CD4-positive, alpha-beta memory T cell (primary cell): Measurements from ENCODE around the gene MCRS1. TPM values are rescaled to one million over a fixed set of nuclear protein-coding genes. Genes with fewer than 3 reads are reported as not detected.
A peak's percentile ranks its signal among the peaks of the same experiment; 100 is the strongest.

Experiments used
- CTCF ChIA-PET: fragments of 350-600 bp; sonication (Branson Sonifier 250); formaldehyde crosslinking; loops from one replicate; lab custom pipeline; 2021; ENCODE audit warnings: inconsistent platforms; ENCODE audit not compliant: partially characterized antibody; lab: Charles Lee
- POLR2A ChIA-PET: fragments of 350-600 bp; sonication (Branson Sonifier 250); formaldehyde crosslinking; loops from one replicate; lab custom pipeline; 2021; ENCODE audit not compliant: partially characterized antibody; lab: Charles Lee
- DNase-seq, 5 donors: peaks; one replicate each; pipeline versions ENCODE4 v3.0.0 to v3.0.0-alpha.2; 2020 to 2022; ENCODE audit warnings: mixed read lengths in 1 of 5
- H3K27ac ChIP-seq: one replicate; pipeline ENCODE4 v1.7.0; 2013; ENCODE audit warnings: low read depth, low read length
- H3K27me3 ChIP-seq: 2 replicates; pipeline ENCODE4 v1.7.0; 2013; ENCODE audit warnings: mild to moderate bottlenecking, low read length, moderate library complexity; ENCODE audit not compliant: insufficient read depth
- H3K36me3 ChIP-seq: 2 replicates; pipeline ENCODE4 v1.7.0; 2013; ENCODE audit warnings: mild to moderate bottlenecking, low read length, moderate library complexity; ENCODE audit not compliant: insufficient read depth
- H3K4me1 ChIP-seq: 2 replicates; pipeline ENCODE4 v1.7.0; 2013; ENCODE audit warnings: mild to moderate bottlenecking, low read length, moderate library complexity; ENCODE audit not compliant: insufficient read depth
- H3K4me3 ChIP-seq, 2 donors: one replicate each; pipeline ENCODE4 v1.7.0; 2013; ENCODE audit warnings: low read length in 2 of 2, mild to moderate bottlenecking in 1 of 2
- H3K9me3 ChIP-seq, 2 donors: one replicate each; pipeline ENCODE4 v1.7.0; 2013; ENCODE audit warnings: low read length in 2 of 2, control low read depth in 1 of 2; ENCODE audit not compliant: control insufficient read depth in 1 of 2
- H3K27ac Mint-ChIP-seq, 7 donors: one replicate each; pipeline ENCODE4 v1.8.0; 2020 to 2021; ENCODE audit warnings: mixed read lengths in 7 of 7, mild to moderate bottlenecking in 6 of 7, inconsistent platforms in 3 of 7, moderate library complexity in 3 of 7
- H3K27me3 Mint-ChIP-seq, 2 donors: one replicate each; pipeline ENCODE4 v1.8.0; 2020 to 2021; ENCODE audit warnings: mixed read lengths in 2 of 2
- H3K36me3 Mint-ChIP-seq, 2 donors: one replicate each; pipeline ENCODE4 v1.8.0; 2020 to 2021; ENCODE audit warnings: mixed read lengths in 2 of 2, inconsistent platforms in 1 of 2, mild to moderate bottlenecking in 1 of 2
- H3K4me1 Mint-ChIP-seq, 4 donors: one replicate each; pipeline ENCODE4 v1.8.0; 2020 to 2021; ENCODE audit warnings: mixed read lengths in 4 of 4, mild to moderate bottlenecking in 1 of 4
- H3K4me3 Mint-ChIP-seq, 8 donors: one replicate each; pipeline ENCODE4 v1.8.0; 2020 to 2021; ENCODE audit warnings: mixed read lengths in 8 of 8, mild to moderate bottlenecking in 7 of 8, moderate library complexity in 6 of 8, inconsistent platforms in 3 of 8
- H3K9me3 Mint-ChIP-seq, 8 donors: one replicate each; pipeline ENCODE4 v1.8.0; 2020 to 2021; ENCODE audit warnings: mixed read lengths in 8 of 8, mild to moderate bottlenecking in 5 of 8, inconsistent platforms in 3 of 8, moderate library complexity in 1 of 8
- intact Hi-C: fragments of 100-400 bp; cut with micrococcal nuclease; formaldehyde crosslinking; loops from one replicate; pipeline ENCODE4 v1.15.1; 2023
- polyA plus RNA-seq, 2 donors: library from polyadenylated mRNA; unstranded; fragments of 300-500 nt; fragmentation: Illumina TruSeq; gene quantifications; one replicate each; pipeline ENCODE4 v1.2.3, GENCODE V29; 2021
- total RNA-seq, 2 experiments: library from RNA; stranded (reverse); gene quantifications; one replicate each; pipeline ENCODE4 v1.2.3, GENCODE V29; 2021

MCRS1 gene
- total and polyA plus RNA-seq, 4 experiments from 2014 or later, result 58.0 to 78.4 (median 68.3) TPM

DNA sequence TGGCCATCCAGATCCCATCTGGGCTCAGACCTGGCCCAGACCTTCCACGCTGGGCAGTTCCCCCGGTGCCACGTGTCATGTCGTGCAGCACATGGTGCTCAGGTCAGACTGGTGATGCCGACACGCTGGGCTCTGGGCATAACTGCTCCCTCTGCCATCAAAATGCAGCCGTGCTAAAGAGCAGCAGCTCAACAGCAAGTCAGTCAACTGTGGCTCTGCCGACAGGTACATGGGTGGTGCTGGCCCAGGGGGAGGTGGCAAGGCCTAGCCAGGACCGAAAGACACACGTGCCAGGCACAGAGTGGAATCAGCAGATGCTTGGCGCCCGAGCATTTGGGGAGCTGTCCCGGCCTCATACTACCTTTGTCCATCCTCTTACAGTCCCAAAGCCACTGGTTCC, 1.6 kb downstream of the MCRS1 start:
- H3K27ac Mint-ChIP-seq, result peak overlapping the region in 2 of 7 donors; percentile 53 to 58

DNA sequence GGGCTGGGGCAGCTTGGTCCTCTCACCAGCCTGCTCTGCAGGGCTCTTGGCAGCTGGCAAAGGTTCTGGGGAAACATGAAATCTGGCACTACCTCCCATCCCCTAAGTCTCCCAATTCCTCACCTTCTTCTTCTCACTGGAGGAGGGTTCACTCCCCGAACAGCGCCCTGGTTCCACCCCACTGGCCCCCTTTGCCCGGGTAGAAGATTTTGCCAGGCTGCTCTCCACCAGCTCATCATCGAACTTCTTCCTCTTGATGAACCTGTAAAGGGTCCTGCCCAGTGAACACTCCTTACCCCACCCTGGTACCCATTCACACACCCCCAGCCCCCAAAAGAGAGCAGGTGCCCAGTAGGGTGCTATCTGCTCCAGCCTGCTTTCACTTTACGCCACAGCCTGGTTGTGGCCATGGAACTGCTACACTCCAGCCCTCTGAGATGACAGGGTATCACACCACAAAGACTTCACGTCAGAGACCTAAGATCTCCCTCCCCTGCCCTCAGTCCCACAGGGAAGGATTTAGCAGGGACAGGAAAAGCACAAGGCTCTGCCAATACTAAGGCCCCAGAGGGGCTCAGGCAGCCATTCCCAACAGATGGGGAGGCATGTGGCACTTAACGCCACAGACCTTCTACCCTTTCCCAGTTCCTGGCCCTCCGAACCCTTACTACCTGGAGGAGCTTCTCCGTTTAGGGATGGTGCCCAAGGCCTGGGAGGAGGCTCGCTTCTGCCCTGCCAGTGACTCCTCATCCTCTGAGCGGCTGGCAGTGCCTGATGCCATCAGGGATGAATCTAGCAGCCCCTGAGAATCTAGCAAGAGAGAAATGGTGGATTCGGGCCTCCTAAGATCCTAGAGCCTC, 2.3 kb downstream of the MCRS1 start:
- peaks cover 29 to 66% (median 44%) of the 10 kb centered on the region in 4 donors for H3K4me1 Mint-ChIP-seq
- H3K4me1 ChIP-seq, result peaks cover 49% of the 10 kb centered on the region

More for the DNA sequence above, 1.6 kb downstream of the MCRS1 start:
- Mint-ChIP-seq H3K36me3 (peaks cover 20 to 47% of the 10 kb centered on the region in 2 donors), H3K4me1 (peaks cover 31 to 69% (median 50%) of the 10 kb centered on the region in 4 donors), H3K27me3 (no peaks in the 10 kb centered on the region), H3K4me3 (peak overlapping the region in 3 of 8 donors; percentile 56 to 99 (median 95)), H3K9me3 (peaks cover 0 to 2% (median 0%) of the 10 kb centered on the region in 8 donors)
- Histone ChIP-seq H3K9me3 (no peaks in the 10 kb centered on the region), H3K27ac (no peak overlapping the region), H3K36me3 (peaks cover 33% of the 10 kb centered on the region), H3K4me3 (no peak overlapping the region), H3K27me3 (no peaks in the 10 kb centered on the region), H3K4me1 (peaks cover 49% of the 10 kb centered on the region)
- ChIA-PET POLR2A (interaction anchor here (0.9 to 2.3 kb wide), 5 partner anchors 13 to 199 kb away, joined by 3 to 18 read pairs (median 10); partner anchors contain the start of genes PRPF40B, SPATS2 and TMBIM6), CTCF (interaction anchor here (0.5 to 2.0 kb wide), 5 partner anchors 12 to 419 kb away, joined by 3 to 6 read pairs (median 4); partner anchors contain the start of gene PRPF40B)
- DNase-seq, result no peak
- intact Hi-C loops, result loop anchor here (5.0 kb wide), 1 partner anchor 199 kb away; the partner anchor contains the start of gene SPATS2

GRCh38 chr12:49564686-49565405, 3.1 kb downstream of the MCRS1 start:
- no peaks in the 10 kb centered on the region for H3K27me3 ChIP-seq
- H3K4me1 ChIP-seq, result peaks cover 49% of the 10 kb centered on the region
- peaks cover 0 to 2% (median 0%) of the 10 kb centered on the region in 8 donors for H3K9me3 Mint-ChIP-seq
- CTCF ChIA-PET, result interaction anchor here (0.7 to 2.4 kb wide), 3 partner anchors 14 to 20 kb away, joined by 3 to 9 read pairs (median 3); no protein-coding TSS in a partner anchor
- intact Hi-C loops, result loop anchor here (5.0 kb wide), 1 partner anchor 198 kb away; the partner anchor contains the start of gene SPATS2
- H3K27ac Mint-ChIP-seq, result peak overlapping the region in 5 of 7 donors; percentile 36 to 75 (median 56)
- H3K36me3 ChIP-seq, result peaks cover 47% of the 10 kb centered on the region
- H3K27ac ChIP-seq, result no peak overlapping the region
- H3K9me3 ChIP-seq, result no peaks in the 10 kb centered on the region
- H3K4me3 Mint-ChIP-seq, result peak overlapping the region in 6 of 8 donors; percentile 17 to 61 (median 51)
- POLR2A ChIA-PET, result interaction anchor here (1.7 kb wide), 1 partner anchor 198 kb away, joined by 6 read pairs; the partner anchor contains the start of gene SPATS2
- no peaks in the 10 kb centered on the region for H3K27me3 Mint-ChIP-seq
- DNase-seq, result no peak
- H3K4me1 Mint-ChIP-seq, result peaks cover 28 to 62% (median 41%) of the 10 kb centered on the region in 4 donors
- H3K4me3 ChIP-seq, result no peak overlapping the region
- peaks cover 30 to 57% of the 10 kb centered on the region in 2 donors for H3K36me3 Mint-ChIP-seq

More for the DNA sequence above, 2.3 kb downstream of the MCRS1 start:
- Mint-ChIP-seq H3K27me3 (no peaks in the 10 kb centered on the region), H3K27ac (peak overlapping the region in 6 of 7 donors; percentile 17 to 75 (median 74)), H3K9me3 (peaks cover 0 to 2% (median 0%) of the 10 kb centered on the region in 8 donors), H3K36me3 (peaks cover 25 to 52% of the 10 kb centered on the region in 2 donors), H3K4me3 (peak overlapping the region in 7 of 8 donors; percentile 31 to 54 (median 49))
- Histone ChIP-seq H3K4me3 (no peak overlapping the region), H3K27ac (no peak overlapping the region), H3K9me3 (no peaks in the 10 kb centered on the region), H3K36me3 (peaks cover 39% of the 10 kb centered on the region), H3K27me3 (no peaks in the 10 kb centered on the region)
- CTCF ChIA-PET, result interaction anchor here (0.5 to 2.0 kb wide), 4 partner anchors 13 to 418 kb away, joined by 3 to 6 read pairs (median 4); partner anchors contain the start of gene PRPF40B
- POLR2A ChIA-PET, result interaction anchor here (1.7 kb wide), 1 partner anchor 199 kb away, joined by 6 read pairs; the partner anchor contains the start of gene SPATS2
- intact Hi-C loops, result loop anchor here (5.0 kb wide), 1 partner anchor 198 kb away; the partner anchor contains the start of gene SPATS2
- DNase-seq, result no peak

GRCh38 chr12:49563951-49564685, 3.8 kb downstream of the MCRS1 start:
- peaks cover 33 to 65% of the 10 kb centered on the region in 2 donors for H3K36me3 Mint-ChIP-seq
- H3K27ac ChIP-seq, result no peak overlapping the region
- peak overlapping the region in 4 of 7 donors; percentile 29 to 83 (median 66) for H3K27ac Mint-ChIP-seq

GRCh38 chr12:49562831-49563230, 5.1 kb downstream of the MCRS1 start:
- H3K36me3 Mint-ChIP-seq, result peaks cover 41 to 63% of the 10 kb centered on the region in 2 donors
- peaks cover 0 to under 1% (median 0%) of the 10 kb centered on the region in 8 donors for H3K9me3 Mint-ChIP-seq
- ChIA-PET POLR2A (interaction anchor here (1.7 kb wide), 1 partner anchor 10 kb away, joined by 4 read pairs; no protein-coding TSS in a partner anchor), CTCF (interaction anchor here (1.6 to 2.4 kb wide), 3 partner anchors 9 to 18 kb away, joined by 3 to 10 read pairs (median 9); no protein-coding TSS in a partner anchor)
- peaks cover 21 to 50% (median 31%) of the 10 kb centered on the region in 4 donors for H3K4me1 Mint-ChIP-seq
- intact Hi-C loops, result no loop called here
- Histone ChIP-seq H3K27ac (no peak overlapping the region), H3K36me3 (peaks cover 63% of the 10 kb centered on the region), H3K9me3 (no peaks in the 10 kb centered on the region), H3K4me1 (peaks cover 38% of the 10 kb centered on the region), H3K4me3 (no peak overlapping the region), H3K27me3 (no peaks in the 10 kb centered on the region)
- H3K27me3 Mint-ChIP-seq, result no peaks in the 10 kb centered on the region
- no peak for DNase-seq
- H3K4me3 Mint-ChIP-seq, result no peak overlapping the region
- no peak overlapping the region for H3K27ac Mint-ChIP-seq

More at GRCh38 chr12:49563951-49564685, 3.8 kb downstream of the MCRS1 start:
- intact Hi-C loops, result no loop called here
- H3K4me3 ChIP-seq, result no peak overlapping the region
- Mint-ChIP-seq H3K27me3 (no peaks in the 10 kb centered on the region), H3K9me3 (peaks cover 0 to 2% (median 0%) of the 10 kb centered on the region in 8 donors), H3K4me1 (peaks cover 28 to 62% (median 41%) of the 10 kb centered on the region in 4 donors), H3K4me3 (peak overlapping the region in 4 of 8 donors; percentile 6 to 27 (median 16))
- peaks cover 55% of the 10 kb centered on the region for H3K36me3 ChIP-seq
- ChIA-PET POLR2A (interaction anchor here (0.6 to 1.7 kb wide), 2 partner anchors 198 to 520 kb away, joined by 3 to 6 read pairs; partner anchors contain the start of gene SPATS2), CTCF (interaction anchor here (1.1 to 2.4 kb wide), 4 partner anchors 10 to 72 kb away, joined by 3 to 10 read pairs (median 6); no protein-coding TSS in a partner anchor)
- DNase-seq, result no peak
- H3K27me3 ChIP-seq, result no peaks in the 10 kb centered on the region
- H3K9me3 ChIP-seq, result no peaks in the 10 kb centered on the region
- peaks cover 47% of the 10 kb centered on the region for H3K4me1 ChIP-seq

- POLR2A ChIA-PET, result interaction anchor here (1.7 kb wide), 1 partner anchor 9 kb away, joined by 4 read pairs; no protein-coding TSS in a partner anchor
- intact Hi-C loops, result no loop called here
Observed at GRCh38 chr12:49562233-49562632, 5.7 kb downstream of the MCRS1 start.

More at GRCh38 chr12:49562233-49562632, 5.7 kb downstream of the MCRS1 start:
- no peaks in the 10 kb centered on the region for H3K9me3 Mint-ChIP-seq
- H3K27ac ChIP-seq, result no peak overlapping the region
- H3K4me1 Mint-ChIP-seq, result peaks cover 19 to 44% (median 27%) of the 10 kb centered on the region in 4 donors
- no peaks in the 10 kb centered on the region for H3K9me3 ChIP-seq
- H3K36me3 Mint-ChIP-seq, result peaks cover 41 to 58% of the 10 kb centered on the region in 2 donors
- H3K27me3 ChIP-seq, result no peaks in the 10 kb centered on the region
- H3K4me1 ChIP-seq, result peaks cover 36% of the 10 kb centered on the region
- peak overlapping the region in 2 of 8 donors; percentile 15 to 36 for H3K4me3 Mint-ChIP-seq
- peak overlapping the region in 1 of 7 donors; percentile 17 for H3K27ac Mint-ChIP-seq
- no peaks in the 10 kb centered on the region for H3K27me3 Mint-ChIP-seq
- CTCF ChIA-PET, result interaction anchor here (2.0 kb wide), 1 partner anchor 9 kb away, joined by 5 read pairs; no protein-coding TSS in a partner anchor
- H3K36me3 ChIP-seq, result peaks cover 63% of the 10 kb centered on the region
- H3K4me3 ChIP-seq, result no peak overlapping the region
- DNase-seq, result no peak
